HG02571 (cell line): Measurements from ENCODE around the gene BASP1.
"Not testable (repeated sequence)": the region's sequence is repeated elsewhere in the genome, so short reads cannot be mapped to it uniquely, and the experiment has no call there.

Source experiments
- ATAC-seq: cut with Tn5 transposase; IDR thresholded peaks from one replicate; pipeline ENCODE4 v1.9.1; 2021; ENCODE audit warnings: mild to moderate bottlenecking, moderate library complexity; ENCODE audit not compliant: unreplicated experiment

Gene BASP1

GRCh38 chr5:17282283-17283120 lies 65.1 kb downstream of the BASP1 start:
- peak; percentile 96 for ATAC-seq

- ATAC-seq: no peak
These were observed 65.6 kb downstream of the BASP1 start for GRCh38 chr5:17283121-17283415.

GRCh38 chr5:17287501-17288155 lies 70.2 kb downstream of the BASP1 start:
- ATAC-seq: no peak

DNA sequence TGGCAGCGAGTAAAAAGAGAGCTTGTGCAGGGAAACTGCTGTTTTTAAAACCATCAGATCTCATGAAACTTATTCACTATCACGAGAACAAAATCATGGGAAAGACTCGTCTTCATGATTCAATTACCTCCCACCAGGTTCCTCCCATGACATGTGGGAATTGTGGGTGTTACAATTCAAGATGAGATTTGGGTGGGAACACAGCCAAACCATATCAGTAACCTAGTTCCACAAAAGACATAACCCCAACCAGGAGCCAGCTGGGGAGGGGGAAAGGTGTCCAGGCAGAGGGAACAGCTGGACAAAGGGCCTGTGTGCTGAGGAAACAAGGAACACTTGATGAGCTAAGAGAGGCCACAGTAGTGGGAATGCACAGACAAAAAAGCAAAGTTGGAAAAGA lies 71.1 kb downstream of the BASP1 start:
- no peak for ATAC-seq

- ATAC-seq: no peak
These were observed 72.5 kb downstream of the BASP1 start for GRCh38 chr5:17289681-17290539.

DNA sequence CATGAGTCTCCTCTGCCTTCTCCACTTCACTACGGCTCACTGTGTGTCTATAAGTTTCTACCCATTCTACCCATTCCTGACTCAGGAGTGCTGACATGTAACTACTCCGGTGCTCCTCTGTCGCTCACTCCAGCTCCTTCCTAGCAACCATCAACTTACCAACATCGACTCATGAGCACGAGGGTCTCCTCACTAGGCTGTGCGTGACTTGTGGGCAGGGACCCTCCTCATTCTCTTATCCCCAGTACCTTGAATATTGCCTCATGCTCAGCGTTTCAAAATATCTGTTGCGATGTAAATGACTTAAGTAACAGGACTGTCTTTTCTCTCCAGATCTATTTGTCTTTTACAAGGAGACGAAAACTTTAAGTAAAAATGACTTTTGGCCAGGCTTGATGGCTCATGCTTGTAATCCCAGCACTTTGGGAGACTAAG lies 73.1 kb downstream of the BASP1 start:
- ATAC-seq: no peak

DNA sequence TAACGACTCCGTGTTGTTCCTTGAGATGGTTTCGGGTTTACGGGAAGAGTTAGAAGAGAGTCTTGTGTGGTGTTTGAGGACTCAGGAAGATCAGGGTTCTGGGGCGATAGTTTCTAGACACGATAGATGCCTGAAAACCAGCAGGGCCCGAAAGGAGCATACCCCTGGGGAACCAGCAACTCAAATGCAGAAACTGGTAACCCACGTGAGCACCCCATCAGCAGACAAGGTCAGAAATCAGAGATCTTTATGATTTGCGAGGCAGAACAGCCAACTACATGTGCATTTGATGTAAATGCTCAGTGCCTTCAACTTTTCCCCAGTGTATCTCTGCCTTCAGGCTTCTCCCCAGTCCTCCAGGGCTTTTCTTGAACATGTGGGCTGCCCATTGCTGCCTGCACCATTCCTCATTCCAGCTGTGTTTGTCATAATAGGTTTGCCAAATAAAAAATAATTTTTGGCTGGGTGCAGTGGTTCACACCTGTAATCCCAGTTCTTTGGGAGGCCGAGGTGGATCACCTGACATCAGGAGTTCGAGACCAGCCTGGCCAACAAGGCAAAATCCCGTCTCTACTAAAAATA lies 75.1 kb downstream of the BASP1 start:
- no peak for ATAC-seq

GRCh38 chr5:17294639-17295311 lies 77.3 kb downstream of the BASP1 start:
- ATAC-seq: no peak

- ATAC-seq: no peak
These were observed 78.2 kb downstream of the BASP1 start for GRCh38 chr5:17295671-17296070.

DNA sequence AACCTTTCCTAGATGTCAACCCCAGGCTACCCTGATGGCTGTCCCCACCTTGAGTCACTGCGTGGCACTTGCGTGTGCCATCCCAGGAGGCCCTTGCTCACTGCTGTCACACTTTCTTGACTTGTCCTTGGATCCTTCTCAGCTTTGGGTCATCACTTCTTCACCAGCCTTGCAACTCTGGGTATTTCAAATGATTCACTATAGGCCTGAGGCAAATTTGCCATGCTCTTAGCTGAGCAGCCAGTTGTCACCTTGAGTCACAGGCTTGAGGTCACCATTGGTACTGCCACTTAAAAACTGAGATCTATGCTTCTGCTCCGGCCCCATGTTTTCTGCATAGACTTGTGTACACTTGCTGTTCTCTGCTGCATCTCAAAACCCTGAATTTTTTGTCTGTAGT lies 84.7 kb downstream of the BASP1 start:
- no peak for ATAC-seq

GRCh38 chr5:17302604-17303003 lies 85.2 kb downstream of the BASP1 start:
- ATAC-seq: no peak

DNA sequence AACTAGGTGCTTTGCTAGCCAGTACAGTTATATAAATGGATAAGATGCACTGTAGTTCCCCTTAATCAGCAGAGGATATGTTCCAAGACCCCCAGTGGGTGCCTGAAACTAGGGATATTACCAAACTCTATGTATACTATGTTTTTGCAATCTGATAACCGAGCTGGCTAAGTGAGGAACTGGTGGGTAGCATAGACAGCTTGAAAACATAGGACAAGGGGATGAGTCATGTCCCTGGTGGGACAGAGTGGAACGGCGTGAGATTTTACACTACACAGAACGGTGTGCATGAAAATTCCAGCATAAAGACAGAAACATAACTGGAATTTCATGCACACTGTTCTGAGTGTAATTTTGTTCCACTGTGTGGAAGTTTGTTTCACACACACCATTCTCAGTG lies 86.9 kb downstream of the BASP1 start:
- no peak for ATAC-seq

GRCh38 chr5:17305017-17305416 lies 87.6 kb downstream of the BASP1 start:
- ATAC-seq: no peak

DNA sequence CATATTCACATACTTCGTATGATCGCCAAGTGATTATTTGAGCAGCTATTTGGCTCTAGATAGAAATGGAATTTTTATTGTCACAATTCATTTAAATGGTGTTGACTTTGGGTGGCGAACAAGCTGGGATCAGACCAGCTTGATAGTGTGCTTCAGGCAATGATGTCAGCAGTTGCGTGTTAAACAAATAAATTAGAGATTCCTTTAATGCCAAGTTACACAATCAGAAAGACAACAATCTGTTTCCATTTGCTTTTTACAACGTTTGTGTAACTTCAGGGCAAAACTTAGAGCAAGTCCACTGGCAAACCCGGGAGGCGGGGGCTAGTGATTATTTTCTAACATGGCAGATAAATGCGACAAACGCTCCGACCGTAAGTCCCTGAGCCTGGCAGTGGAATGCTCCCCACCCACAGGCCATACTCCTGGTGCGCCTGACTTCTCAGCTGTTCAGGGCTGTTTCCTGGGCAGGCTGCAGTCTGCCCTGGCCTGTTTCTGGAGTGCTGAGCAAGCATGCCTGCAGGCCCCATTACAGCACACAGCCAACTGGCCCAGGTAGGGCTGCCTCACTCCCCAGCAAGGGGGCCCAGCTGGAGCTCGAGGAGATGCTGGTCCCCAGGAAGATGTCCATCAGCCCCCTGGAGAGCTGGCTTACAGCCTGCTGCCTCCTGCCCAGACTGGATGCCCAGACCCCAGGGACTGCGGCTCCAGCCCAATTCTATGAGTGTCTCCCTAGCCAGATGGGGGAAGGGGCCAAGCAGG lies 88.7 kb downstream of the BASP1 start:
- no peak for ATAC-seq

- no peak for ATAC-seq
These were observed 89.3 kb downstream of the BASP1 start for GRCh38 chr5:17306726-17307091.

DNA sequence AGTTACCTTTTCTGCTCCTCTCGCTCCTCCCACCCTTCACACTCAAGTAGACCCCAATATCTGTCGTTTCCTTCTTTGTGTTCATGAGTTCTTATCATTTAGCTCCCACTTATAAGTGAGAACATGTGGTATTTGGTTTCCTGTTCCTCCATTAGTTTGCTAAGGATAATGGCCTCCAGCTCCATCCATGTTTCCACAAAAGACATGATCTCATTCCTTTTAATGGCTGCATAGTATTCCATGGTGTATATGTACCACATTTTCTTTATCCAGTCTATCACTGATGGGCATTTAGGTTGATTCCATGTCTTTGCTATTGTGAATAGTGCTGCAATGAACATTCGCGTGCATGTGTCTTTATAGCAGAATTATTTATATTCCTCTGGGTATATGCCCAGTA lies 90.0 kb downstream of the BASP1 start:
- not testable (repeated sequence) for ATAC-seq

GRCh38 chr5:17308326-17309065 lies 91.1 kb downstream of the BASP1 start:
- no peak for ATAC-seq

- ATAC-seq: no peak
These were observed 92.0 kb downstream of the BASP1 start for GRCh38 chr5:17309462-17309861.

DNA sequence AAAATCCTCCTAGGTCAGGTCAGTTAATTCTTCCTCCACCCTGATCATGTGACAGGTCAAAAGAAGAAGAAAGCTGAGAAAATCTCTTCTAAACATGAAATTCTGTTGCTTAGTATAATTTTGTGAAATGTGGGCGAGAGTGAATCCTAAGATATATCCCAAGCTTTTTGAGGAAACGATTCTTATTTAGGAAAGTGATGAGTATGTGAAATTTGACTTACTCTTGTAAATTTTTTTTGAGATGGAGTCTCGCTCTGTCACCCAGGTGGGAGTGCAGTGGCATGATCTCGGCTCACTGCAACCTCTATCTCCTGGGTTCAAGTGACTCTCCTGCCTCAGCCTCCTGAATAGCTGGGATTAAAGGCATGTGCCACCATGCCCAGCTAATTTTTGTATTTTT lies 93.1 kb downstream of the BASP1 start:
- ATAC-seq: not testable (repeated sequence)
